Effector memory CD4-positive, alpha-beta T cell (primary cell): ENCODE measurements around the gene FAM193A.

Source experiments
- DNase-seq, 3 donors: peaks; one replicate each; pipeline ENCODE4 v3.0.0-alpha.2; 2020
- H3K27ac ChIP-seq: 2 replicates; pipeline ENCODE4 v1.7.0; 2013; ENCODE audit warnings: mild to moderate bottlenecking, low read length, moderate library complexity; ENCODE audit not compliant: insufficient read depth, poor library complexity, severe bottlenecking
- H3K27me3 ChIP-seq: replicated peaks from 2 replicates; pipeline ENCODE4 v1.7.0; 2013; ENCODE audit warnings: mild to moderate bottlenecking, low read length; ENCODE audit not compliant: insufficient read depth, control insufficient read depth, poor library complexity, severe bottlenecking
- H3K36me3 ChIP-seq: 2 replicates; pipeline ENCODE4 v1.7.0; 2013; ENCODE audit warnings: mild to moderate bottlenecking, low read length, moderate library complexity; ENCODE audit not compliant: control insufficient read depth, insufficient read depth
- H3K4me1 ChIP-seq: 2 replicates; pipeline ENCODE4 v1.7.0; 2013; ENCODE audit warnings: low read length, mild to moderate bottlenecking; ENCODE audit not compliant: control insufficient read depth, insufficient read depth, poor library complexity, severe bottlenecking
- H3K4me3 ChIP-seq: 2 replicates; pipeline ENCODE4 v1.7.0; 2013; ENCODE audit warnings: low read length, low read depth, mild to moderate bottlenecking; ENCODE audit not compliant: insufficient read depth, poor library complexity, severe bottlenecking
- H3K9me3 ChIP-seq: 2 replicates; pipeline ENCODE4 v1.7.0; 2013; ENCODE audit warnings: mild to moderate bottlenecking, low read length, moderate library complexity; ENCODE audit not compliant: control insufficient read depth

The FAM193A gene

GRCh38 chr4:2742081-2742822 is 205.8 kb downstream of the FAM193A start:
- Histone ChIP-seq H3K27me3 (no peaks in the 10 kb centered on the region), H3K4me1 (peaks cover 16% of the 10 kb centered on the region)
- no peak for DNase-seq

GRCh38 chr4:2742823-2743517 is 206.5 kb downstream of the FAM193A start:
- DNase-seq: no peak
- no peaks in the 10 kb centered on the region for H3K27me3 ChIP-seq
- H3K27ac ChIP-seq: peak overlapping the region; percentile 14
- no peaks in the 10 kb centered on the region for H3K9me3 ChIP-seq
- H3K4me1 ChIP-seq: peaks cover 23% of the 10 kb centered on the region
- H3K36me3 ChIP-seq: peaks cover 53% of the 10 kb centered on the region
- H3K4me3 ChIP-seq: no peak overlapping the region

More at GRCh38 chr4:2742081-2742822, 205.8 kb downstream of the FAM193A start:
- H3K4me3 ChIP-seq: no peak overlapping the region
- peaks cover 46% of the 10 kb centered on the region for H3K36me3 ChIP-seq
- H3K9me3 ChIP-seq: no peaks in the 10 kb centered on the region
- peak overlapping the region; percentile 14 for H3K27ac ChIP-seq

- peak overlapping the region; percentile 21 for H3K27ac ChIP-seq
- H3K27me3 ChIP-seq: no peaks in the 10 kb centered on the region
- no peak overlapping the region for H3K4me3 ChIP-seq
- H3K36me3 ChIP-seq: peaks cover 53% of the 10 kb centered on the region
- peaks cover 23% of the 10 kb centered on the region for H3K4me1 ChIP-seq
- no peaks in the 10 kb centered on the region for H3K9me3 ChIP-seq
- DNase-seq: no peak
These were observed 207.3 kb downstream of the FAM193A start for GRCh38 chr4:2743518-2744445.

GRCh38 chr4:2744576-2745270 is 208.3 kb downstream of the FAM193A start:
- peaks cover 53% of the 10 kb centered on the region for H3K36me3 ChIP-seq
- no peak overlapping the region for H3K4me3 ChIP-seq

GRCh38 chr4:2745516-2745915 is 209.1 kb downstream of the FAM193A start:
- H3K27ac ChIP-seq: peak overlapping the region; percentile 89
- DNase-seq: no peak
- no peaks in the 10 kb centered on the region for H3K9me3 ChIP-seq
- H3K36me3 ChIP-seq: peaks cover 53% of the 10 kb centered on the region
- H3K27me3 ChIP-seq: no peaks in the 10 kb centered on the region
- no peak overlapping the region for H3K4me3 ChIP-seq
- peaks cover 23% of the 10 kb centered on the region for H3K4me1 ChIP-seq

More at GRCh38 chr4:2744576-2745270, 208.3 kb downstream of the FAM193A start:
- no peak for DNase-seq
- H3K9me3 ChIP-seq: no peaks in the 10 kb centered on the region
- H3K4me1 ChIP-seq: peaks cover 23% of the 10 kb centered on the region
- H3K27me3 ChIP-seq: no peaks in the 10 kb centered on the region
- H3K27ac ChIP-seq: peak overlapping the region; percentile 89

- Histone ChIP-seq H3K4me1 (peaks cover 23% of the 10 kb centered on the region), H3K27ac (peak overlapping the region; percentile 89), H3K4me3 (no peak overlapping the region), H3K27me3 (no peaks in the 10 kb centered on the region), H3K36me3 (peaks cover 53% of the 10 kb centered on the region), H3K9me3 (no peaks in the 10 kb centered on the region)
- DNase-seq: peak; percentile 79 to 89 (median 84)
These were observed 209.7 kb downstream of the FAM193A start for GRCh38 chr4:2745981-2746806.

- Histone ChIP-seq H3K9me3 (no peaks in the 10 kb centered on the region), H3K4me3 (no peak overlapping the region), H3K27ac (peak overlapping the region; percentile 89), H3K4me1 (peaks cover 23% of the 10 kb centered on the region), H3K27me3 (no peaks in the 10 kb centered on the region), H3K36me3 (peaks cover 51% of the 10 kb centered on the region)
- DNase-seq: no peak
These were observed 210.6 kb downstream of the FAM193A start for GRCh38 chr4:2746891-2747695.

GRCh38 chr4:2750719-2751605 is 214.5 kb downstream of the FAM193A start:
- H3K9me3 ChIP-seq: no peaks in the 10 kb centered on the region
- H3K36me3 ChIP-seq: peaks cover 21% of the 10 kb centered on the region

More at GRCh38 chr4:2750719-2751605, 214.5 kb downstream of the FAM193A start:
- DNase-seq: no peak
- no peak overlapping the region for H3K4me3 ChIP-seq
- H3K27me3 ChIP-seq: no peaks in the 10 kb centered on the region
- peaks cover 27% of the 10 kb centered on the region for H3K4me1 ChIP-seq
- H3K27ac ChIP-seq: no peak overlapping the region
